IMR-90 (cell line): ENCODE measurements around the gene MAGI1. TPM values are rescaled to one million over a fixed set of nuclear protein-coding genes. Genes with fewer than 3 reads are reported as not detected.

Experiments
- ATAC-seq: fragments of 200-7000 bp; cut with Tn5 transposase; 2 replicates; pipeline ENCODE4 v1.9.1; 2020; ENCODE audit warnings: low read depth, mild to moderate bottlenecking, moderate library complexity
- BruUV-seq: library from RNA; stranded (reverse); fragments of 400-500 nt; replicated peaks from 2 replicates; lab custom pipeline; 2021; lab: Mats Ljungman, UMichigan
- CTCF ChIA-PET: fragments of 300-600 bp; formaldehyde crosslinking; extraction: SDS; loops from one replicate; lab custom pipeline; 2021; ENCODE audit warnings: antibody characterized with exemption; lab: Yijun Ruan, JAX
- POLR2A ChIA-PET: fragments of 300-600 bp; sonication (Branson Sonifier 250); formaldehyde crosslinking; loops from one replicate; lab custom pipeline; 2022; ENCODE audit warnings: antibody characterized with exemption; ENCODE audit not compliant: unreplicated experiment; lab: Charles Lee
- DNase-seq: peaks from one replicate; pipeline ENCODE4 v3.0.0; 2013
- H2AFZ ChIP-seq: replicated peaks from 2 replicates; pipeline ENCODE3; 2013; ENCODE audit warnings: low read length, mild to moderate bottlenecking; ENCODE audit not compliant: poor library complexity
- H2AK5ac ChIP-seq: 2 replicates; pipeline ENCODE4 v1.6.1; 2013; ENCODE audit warnings: low read depth, low read length, inconsistent platforms
- H2AK9ac ChIP-seq: replicated peaks from 2 replicates; pipeline ENCODE3; 2013; ENCODE audit warnings: mild to moderate bottlenecking, low read depth, low read length, moderate library complexity; ENCODE audit not compliant: poor library complexity
- H2BK120ac ChIP-seq: 2 replicates; pipeline ENCODE4 v1.6.1; 2013; ENCODE audit warnings: low read depth, low read length, inconsistent platforms
- H2BK15ac ChIP-seq: 3 replicates; pipeline ENCODE4 v1.6.1; 2013; ENCODE audit warnings: low read depth, low read length, inconsistent platforms
- H2BK20ac ChIP-seq: 2 replicates; pipeline ENCODE4 v1.6.1; 2013; ENCODE audit warnings: low read depth, mild to moderate bottlenecking, inconsistent platforms, low read length, moderate library complexity
- H2BK5ac ChIP-seq: 2 replicates; pipeline ENCODE4 v1.6.1; 2013; ENCODE audit warnings: mild to moderate bottlenecking, low read depth, low read length, inconsistent platforms; ENCODE audit not compliant: poor library complexity, severe bottlenecking
- H3K14ac ChIP-seq: replicated peaks from 2 replicates; pipeline ENCODE4 v1.6.1; 2013; ENCODE audit warnings: low read depth, low read length, inconsistent platforms
- H3K18ac ChIP-seq: 2 replicates; pipeline ENCODE4 v1.6.1; 2013; ENCODE audit warnings: low read depth, low read length, control low read depth
- H3K23ac ChIP-seq: 2 replicates; pipeline ENCODE4 v1.6.1; 2013; ENCODE audit warnings: low read depth, low read length, inconsistent platforms
- H3K27ac ChIP-seq: 2 replicates; pipeline ENCODE4 v1.5.1; 2013; ENCODE audit warnings: mild to moderate bottlenecking, control low read depth, low read length; ENCODE audit not compliant: insufficient read depth
- H3K27me3 ChIP-seq: 2 replicates; pipeline ENCODE4 v1.6.1; 2013; ENCODE audit warnings: low read length; ENCODE audit not compliant: control insufficient read depth, insufficient read depth
- H3K36me3 ChIP-seq: 2 replicates; pipeline ENCODE4 v1.6.1; 2013; ENCODE audit warnings: low read length, mixed read lengths; ENCODE audit not compliant: control insufficient read depth, insufficient read depth
- H3K4ac ChIP-seq: 2 replicates; pipeline ENCODE4 v1.6.1; 2013; ENCODE audit warnings: low read depth, low read length, inconsistent platforms
- H3K4me1 ChIP-seq: 2 replicates; pipeline ENCODE4 v1.6.1; 2013; ENCODE audit warnings: low read length, mixed read lengths; ENCODE audit not compliant: control insufficient read depth, insufficient read depth
- H3K4me2 ChIP-seq: 2 replicates; pipeline ENCODE4 v1.6.1; 2013; ENCODE audit warnings: low read depth, mild to moderate bottlenecking, control low read depth, low read length, moderate library complexity
- H3K4me3 ChIP-seq: 2 replicates; pipeline ENCODE4 v1.5.1; 2013; ENCODE audit warnings: low read depth, mild to moderate bottlenecking, control low read depth, low read length, moderate library complexity; ENCODE audit not compliant: insufficient read depth
- H3K56ac ChIP-seq: 2 replicates; pipeline ENCODE4 v1.6.1; 2013; ENCODE audit warnings: low read length, inconsistent platforms; ENCODE audit not compliant: insufficient read depth; ENCODE audit errors: extremely low read depth
- H3K79me1 ChIP-seq, 2 experiments: 2 replicates each; pipeline ENCODE4 v1.6.1; 2013; ENCODE audit warnings: low read length in 2 of 2, inconsistent platforms in 1 of 2, low read depth in 1 of 2
- H3K9ac ChIP-seq: 2 replicates; pipeline ENCODE4 v1.6.1; 2013; ENCODE audit warnings: low read depth, low read length, control low read depth
- H3K9me1 ChIP-seq: 2 replicates; pipeline ENCODE4 v1.6.1; 2013; ENCODE audit warnings: low read length, inconsistent platforms; ENCODE audit not compliant: insufficient read depth
- H3K9me3 ChIP-seq: 2 replicates; pipeline ENCODE4 v1.6.1; 2013; ENCODE audit warnings: low read length; ENCODE audit not compliant: control insufficient read depth, insufficient read depth
- H4K20me1 ChIP-seq: 2 replicates; pipeline ENCODE4 v1.6.1; 2013; ENCODE audit warnings: low read length, inconsistent platforms; ENCODE audit not compliant: insufficient read depth
- H4K5ac ChIP-seq: 2 replicates; pipeline ENCODE4 v1.6.1; 2013; ENCODE audit warnings: mild to moderate bottlenecking, low read depth, low read length, control low read depth
- H4K8ac ChIP-seq, 2 experiments: 2 replicates each; pipeline ENCODE4 v1.6.1; 2013; ENCODE audit warnings: low read depth in 2 of 2, low read length in 2 of 2, control low read depth in 1 of 2, inconsistent platforms in 1 of 2
- H4K91ac ChIP-seq: 2 replicates; pipeline ENCODE4 v1.6.1; 2013; ENCODE audit warnings: low read depth, low read length, inconsistent platforms; ENCODE audit not compliant: insufficient read depth
- BHLHE40 ChIP-seq: fragments of 150-350 bp; IDR thresholded peaks from 2 replicates; pipeline ENCODE4 v1.6.1; 2016; ENCODE audit warnings: mild to moderate bottlenecking, low read depth, low read length
- CEBPB ChIP-seq: IDR thresholded peaks from 2 replicates; pipeline ENCODE4 v1.6.1; 2012; ENCODE audit warnings: low read depth, low read length, improper control_type of control experiment
- CHD1 ChIP-seq: IDR thresholded peaks from 2 replicates; pipeline ENCODE4 v1.6.1; 2012; ENCODE audit warnings: low read depth, low read length, improper control_type of control experiment
- CTCF ChIP-seq: conservative IDR thresholded peaks from 2 replicates; pipeline ENCODE4 v1.5.1; 2012; ENCODE audit warnings: mild to moderate bottlenecking, low read depth, low read length, improper control_type of control experiment
- FOS ChIP-seq: fragments of 150-350 bp; IDR thresholded peaks from 2 replicates; pipeline ENCODE4 v1.6.1; 2016; ENCODE audit warnings: low read depth, low read length
- MAZ ChIP-seq: IDR thresholded peaks from 2 replicates; pipeline ENCODE4 v1.6.1; 2012; ENCODE audit warnings: low read depth, mild to moderate bottlenecking, low read length, improper control_type of control experiment, moderate library complexity, borderline replicate concordance
- MXI1 ChIP-seq: IDR thresholded peaks from 2 replicates; pipeline ENCODE4 v1.6.1; 2012; ENCODE audit warnings: low read depth, mild to moderate bottlenecking, low read length, moderate library complexity, borderline replicate concordance
- NFE2L2 ChIP-seq: fragments of 150-350 bp; IDR thresholded peaks from 2 replicates; pipeline ENCODE4 v1.6.1; 2016; ENCODE audit warnings: low read depth, mild to moderate bottlenecking, low read length
- POLR2A ChIP-seq: IDR thresholded peaks from 2 replicates; pipeline ENCODE4 v1.6.1; 2012; ENCODE audit warnings: mild to moderate bottlenecking, low read depth, low read length
- RAD21 ChIP-seq: IDR thresholded peaks from 2 replicates; pipeline ENCODE4 v1.6.1; 2012; ENCODE audit warnings: low read length, improper control_type of control experiment
- RCOR1 ChIP-seq: IDR thresholded peaks from 2 replicates; pipeline ENCODE4 v1.6.1; 2012; ENCODE audit warnings: mild to moderate bottlenecking, low read length, improper control_type of control experiment; ENCODE audit not compliant: insufficient replicate concordance
- RFX5 ChIP-seq: IDR thresholded peaks from 2 replicates; pipeline ENCODE4 v1.8.0; 2012; ENCODE audit warnings: low read depth, mild to moderate bottlenecking, low read length, moderate library complexity
- SMC3 ChIP-seq: fragments of 150-350 bp; IDR thresholded peaks from 2 replicates; pipeline ENCODE4 v1.6.1; 2016; ENCODE audit warnings: low read depth, mild to moderate bottlenecking, antibody characterized with exemption, low read length, moderate library complexity
- WGBS, 2 experiments: methylation state at CpG; one replicate each; pipeline versions ENCODE4 v1.1.5 to v1.1.7; 2013; ENCODE audit warnings: missing lambda C conversion rate in 2 of 2; ENCODE audit not compliant: insufficient read length in 1 of 2; ENCODE audit errors: extremely low coverage in 2 of 2; 5-methylcytosine and 5-hydroxymethylcytosine counted together
- dilution Hi-C: fragments of 300-500 bp; cut with HindIII; formaldehyde crosslinking; loops from one replicate; pipeline ENCODE4 v1.14.3; 2018; ENCODE audit warnings: low sequenced_read_pairs; ENCODE audit not compliant: unreplicated experiment
- in situ Hi-C: fragments of 300-500 bp; cut with MboI; formaldehyde crosslinking; loops from 3 replicates; pipeline ENCODE4 v1.14.3; 2019; ENCODE audit warnings: low sequenced_read_pairs, inconsistent platforms, mixed read lengths
- intact Hi-C: fragments of 100-400 bp; cut with micrococcal nuclease; formaldehyde crosslinking; loops from 2 replicates; pipeline ENCODE4 v1.10.0; 2022
- polyA plus RNA-seq, 3 experiments: library from polyadenylated mRNA; depleted of rRNA; stranded (reverse); fragments of >200 nt; gene quantifications; 2 replicates each; pipeline ENCODE4 v1.2.3, GENCODE V29; 2012; ENCODE audit warnings: low replicate concordance in 1 of 3
- total RNA-seq: library from RNA; depleted of rRNA; stranded (reverse); fragments of >200 nt; gene quantifications from 2 replicates; pipeline ENCODE4 v1.2.3, GENCODE V29; 2012
- TF ChIP-seq, protein P1 (sequence below): fragments of 150-350 bp; IDR thresholded peaks from 2 replicates; pipeline ENCODE4 v1.6.1; 2016; ENCODE audit warnings: low read depth, mild to moderate bottlenecking, low read length, moderate library complexity, borderline replicate concordance
- TF ChIP-seq, protein P2 (sequence below): fragments of 150-350 bp; IDR thresholded peaks from 2 replicates; pipeline ENCODE4 v1.6.1; 2017; ENCODE audit warnings: mild to moderate bottlenecking, antibody characterized with exemption, low read length, low read depth

The MAGI1 gene
- total and polyA plus RNA-seq, 2 of the 4 experiments (the other 2 are of a cell fraction), result 14.5 to 24.2 TPM

- H4K91ac ChIP-seq, result no peak overlapping the region
- no peak overlapping the region for H3K4me3 ChIP-seq
- H2BK5ac ChIP-seq, result no peak overlapping the region
- H4K8ac ChIP-seq, result no peak overlapping the region
- H3K56ac ChIP-seq, result no peak overlapping the region
- no peak overlapping the region for H3K4ac ChIP-seq
- no peaks in the 10 kb centered on the region for H3K36me3 ChIP-seq
- peaks cover 1% of the 10 kb centered on the region; the same call in 1 of the 2 replicates for H3K4me1 ChIP-seq
- CTCF ChIA-PET, result no interaction called here
- no peak overlapping the region for H2AFZ ChIP-seq
- WGBS, 2 experiments, result 80% methylated on average over 1 of the region's 3 CpGs; no CpG with 5 or more reads in 1 of the 2 experiments
- no peak overlapping the region for H3K18ac ChIP-seq
- H4K5ac ChIP-seq, result no peak overlapping the region
- no peak overlapping the region for H2BK15ac ChIP-seq
- no peak overlapping the region for H2AK5ac ChIP-seq
- H3K14ac ChIP-seq, result no peak overlapping the region
- no peak overlapping the region for H2BK20ac ChIP-seq
- no peak overlapping the region for H3K23ac ChIP-seq
- H2AK9ac ChIP-seq, result no peak overlapping the region
- H4K20me1 ChIP-seq, result no peaks in the 10 kb centered on the region
- H3K9me1 ChIP-seq, result no peaks in the 10 kb centered on the region
- intact Hi-C loops (no loop called here), dilution Hi-C loops (no loop called here), in situ Hi-C loops (loop anchor here (25.0 kb wide), 1 partner anchor 874 kb away; no protein-coding TSS in a partner anchor)
- TF ChIP-seq, protein P1, sequence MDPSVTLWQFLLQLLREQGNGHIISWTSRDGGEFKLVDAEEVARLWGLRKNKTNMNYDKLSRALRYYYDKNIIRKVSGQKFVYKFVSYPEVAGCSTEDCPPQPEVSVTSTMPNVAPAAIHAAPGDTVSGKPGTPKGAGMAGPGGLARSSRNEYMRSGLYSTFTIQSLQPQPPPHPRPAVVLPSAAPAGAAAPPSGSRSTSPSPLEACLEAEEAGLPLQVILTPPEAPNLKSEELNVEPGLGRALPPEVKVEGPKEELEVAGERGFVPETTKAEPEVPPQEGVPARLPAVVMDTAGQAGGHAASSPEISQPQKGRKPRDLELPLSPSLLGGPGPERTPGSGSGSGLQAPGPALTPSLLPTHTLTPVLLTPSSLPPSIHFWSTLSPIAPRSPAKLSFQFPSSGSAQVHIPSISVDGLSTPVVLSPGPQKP, result no peak
- no peak for TF ChIP-seq RCOR1
- no peak for TF ChIP-seq CHD1
- TF ChIP-seq FOS, result no peak
- TF ChIP-seq, protein P2, sequence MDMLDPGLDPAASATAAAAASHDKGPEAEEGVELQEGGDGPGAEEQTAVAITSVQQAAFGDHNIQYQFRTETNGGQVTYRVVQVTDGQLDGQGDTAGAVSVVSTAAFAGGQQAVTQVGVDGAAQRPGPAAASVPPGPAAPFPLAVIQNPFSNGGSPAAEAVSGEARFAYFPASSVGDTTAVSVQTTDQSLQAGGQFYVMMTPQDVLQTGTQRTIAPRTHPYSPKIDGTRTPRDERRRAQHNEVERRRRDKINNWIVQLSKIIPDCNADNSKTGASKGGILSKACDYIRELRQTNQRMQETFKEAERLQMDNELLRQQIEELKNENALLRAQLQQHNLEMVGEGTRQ, result no peak
- no peak for TF ChIP-seq POLR2A
- no peak for TF ChIP-seq MAZ
- TF ChIP-seq CTCF, result no peak
- TF ChIP-seq CEBPB, result no peak
- TF ChIP-seq MXI1, result no peak
- TF ChIP-seq SMC3, result no peak
- TF ChIP-seq RAD21, result no peak
- TF ChIP-seq RFX5, result no peak
- TF ChIP-seq NFE2L2, result no peak
- TF ChIP-seq BHLHE40, result no peak
- H3K4me2 ChIP-seq, result no peak overlapping the region
- H3K9me3 ChIP-seq, result no peaks in the 10 kb centered on the region
- POLR2A ChIA-PET, result no interaction called here
- H3K27ac ChIP-seq, result no peak overlapping the region
- DNase-seq (no peak), ATAC-seq (no peak)
- H3K79me1 ChIP-seq, result no peaks in the 10 kb centered on the region
- BruUV-seq, result no TSS peak
- H2BK120ac ChIP-seq, result no peak overlapping the region
- H3K27me3 ChIP-seq, result no peaks in the 10 kb centered on the region
- H3K9ac ChIP-seq, result no peak overlapping the region
Measured at GRCh38 chr3:65411367-65411766, 627.4 kb downstream of the MAGI1 start.
